Measurements from ENCODE around the gene HOXB7.

HOXB7 gene

GRCh38 chr17:48577330-48577945 lies 33.4 kb downstream of the HOXB7 start:
- TF ChIP-seq, protein P1, sequence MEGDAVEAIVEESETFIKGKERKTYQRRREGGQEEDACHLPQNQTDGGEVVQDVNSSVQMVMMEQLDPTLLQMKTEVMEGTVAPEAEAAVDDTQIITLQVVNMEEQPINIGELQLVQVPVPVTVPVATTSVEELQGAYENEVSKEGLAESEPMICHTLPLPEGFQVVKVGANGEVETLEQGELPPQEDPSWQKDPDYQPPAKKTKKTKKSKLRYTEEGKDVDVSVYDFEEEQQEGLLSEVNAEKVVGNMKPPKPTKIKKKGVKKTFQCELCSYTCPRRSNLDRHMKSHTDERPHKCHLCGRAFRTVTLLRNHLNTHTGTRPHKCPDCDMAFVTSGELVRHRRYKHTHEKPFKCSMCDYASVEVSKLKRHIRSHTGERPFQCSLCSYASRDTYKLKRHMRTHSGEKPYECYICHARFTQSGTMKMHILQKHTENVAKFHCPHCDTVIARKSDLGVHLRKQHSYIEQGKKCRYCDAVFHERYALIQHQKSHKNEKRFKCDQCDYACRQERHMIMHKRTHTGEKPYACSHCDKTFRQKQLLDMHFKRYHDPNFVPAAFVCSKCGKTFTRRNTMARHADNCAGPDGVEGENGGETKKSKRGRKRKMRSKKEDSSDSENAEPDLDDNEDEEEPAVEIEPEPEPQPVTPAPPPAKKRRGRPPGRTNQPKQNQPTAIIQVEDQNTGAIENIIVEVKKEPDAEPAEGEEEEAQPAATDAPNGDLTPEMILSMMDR (IDR thresholded peaks at IDR 0.05; ENCODE audit: insufficient read depth, low read depth, low read length, missing control alignments) = no peak
- DNase-seq (ENCODE audit: low read depth) = no peak
- H3K4me3 ChIP-seq (ENCODE audit: low read depth, low read length) = peak overlapping the region; percentile 70

DNA sequence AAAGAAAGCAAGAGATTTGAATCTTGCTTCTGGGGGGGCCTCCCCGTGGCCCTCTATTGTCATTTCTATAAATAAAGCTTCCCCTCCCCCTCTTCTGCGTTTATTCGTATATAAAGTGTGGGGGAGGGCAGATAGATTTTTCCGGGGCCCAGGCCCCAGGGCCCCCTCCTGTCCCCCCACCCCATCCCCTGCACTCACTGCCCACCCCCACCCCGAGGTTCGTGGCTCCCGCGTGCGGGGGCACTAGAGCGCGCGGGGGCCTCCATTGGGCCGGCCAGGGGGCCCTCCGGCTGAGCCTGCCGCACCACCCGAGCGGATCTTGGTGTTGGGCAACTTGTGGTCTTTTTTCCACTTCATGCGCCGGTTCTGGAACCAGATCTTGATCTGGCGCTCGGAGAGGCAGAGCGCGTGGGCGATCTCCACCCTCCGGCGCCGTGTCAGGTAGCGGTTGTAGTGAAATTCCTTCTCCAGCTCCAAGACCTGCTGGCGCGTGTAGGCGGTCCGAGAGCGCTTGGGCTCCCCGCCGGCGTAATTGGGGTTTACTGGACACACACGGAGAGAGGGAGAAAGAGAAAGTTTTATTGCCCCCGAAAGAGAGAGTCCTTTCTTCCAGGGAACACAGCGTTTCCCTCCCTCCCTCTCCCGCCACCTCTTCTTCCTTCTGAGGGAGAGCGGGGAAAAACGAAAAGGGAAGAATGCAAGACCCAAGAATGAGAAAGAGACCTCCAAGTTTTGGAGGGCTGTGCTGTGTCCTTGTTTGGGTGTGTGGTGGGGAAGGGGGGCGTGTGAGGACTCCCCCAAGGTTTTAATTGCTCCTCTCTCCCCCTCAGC lies 34.1 kb downstream of the HOXB7 start:
- peak overlapping the region; percentile 70 for H3K4me3 ChIP-seq (ENCODE audit: low read depth, low read length)
- DNase-seq (ENCODE audit: low read depth) = no peak
- TF ChIP-seq, protein P1 (IDR thresholded peaks at IDR 0.05; ENCODE audit: insufficient read depth, low read depth, low read length, missing control alignments) = no peak

- DNase-seq (ENCODE audit: low read depth) = no peak
- no peak overlapping the region for H3K4me3 ChIP-seq (ENCODE audit: low read depth, low read length)
- TF ChIP-seq, protein P1 (IDR thresholded peaks at IDR 0.05; ENCODE audit: insufficient read depth, low read depth, low read length, missing control alignments) = no peak
Measured at GRCh38 chr17:48575673-48576478, 34.9 kb downstream of the HOXB7 start.

GRCh38 chr17:48575066-48575582 lies 35.7 kb downstream of the HOXB7 start:
- TF ChIP-seq, protein P1 (IDR thresholded peaks at IDR 0.05; ENCODE audit: insufficient read depth, low read depth, low read length, missing control alignments) = no peak
- DNase-seq (ENCODE audit: low read depth) = no peak
- H3K4me3 ChIP-seq (ENCODE audit: low read depth, low read length) = no peak overlapping the region

DNA sequence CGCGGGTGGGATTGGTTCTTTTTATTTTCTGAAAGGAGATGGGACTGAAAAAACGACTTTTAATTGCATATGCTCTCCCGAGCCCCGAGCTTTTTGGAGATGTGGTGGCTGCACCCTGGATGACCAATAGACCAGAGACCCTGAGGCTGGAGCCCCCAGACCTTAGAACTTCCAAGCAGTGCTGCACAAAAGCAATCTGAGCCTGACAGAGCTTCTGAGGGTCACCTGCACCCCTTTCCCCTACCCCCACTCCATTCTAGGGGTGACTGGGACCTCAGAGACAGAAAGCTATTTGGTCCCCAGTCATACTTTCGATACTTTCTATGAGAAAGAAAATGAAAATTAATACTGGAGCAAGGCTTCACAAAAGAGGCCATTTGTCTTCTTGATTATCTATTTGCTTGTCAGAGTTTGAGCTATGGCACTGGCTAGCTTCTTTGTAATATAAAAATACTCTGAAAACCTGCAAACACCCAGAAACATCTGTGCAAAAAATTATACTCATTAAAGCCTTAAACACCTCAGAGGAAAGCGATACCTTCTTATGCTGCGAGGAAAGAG lies 36.2 kb downstream of the HOXB7 start:
- TF ChIP-seq, protein P1 (IDR thresholded peaks at IDR 0.05; ENCODE audit: insufficient read depth, low read depth, low read length, missing control alignments) = no peak
- DNase-seq (ENCODE audit: low read depth) = no peak
- no peak overlapping the region for H3K4me3 ChIP-seq (ENCODE audit: low read depth, low read length)

GRCh38 chr17:48571826-48572417 lies 38.9 kb downstream of the HOXB7 start:
- no peak for DNase-seq (ENCODE audit: low read depth)
- TF ChIP-seq, protein P1 (IDR thresholded peaks at IDR 0.05; ENCODE audit: insufficient read depth, low read depth, low read length, missing control alignments) = no peak
- no peak overlapping the region for H3K4me3 ChIP-seq (ENCODE audit: low read depth, low read length)

Data from GM12865 (cell line).